ENCODE results near the gene SAMD4A. TPM values are rescaled to one million over a fixed set of nuclear protein-coding genes. Genes with fewer than 3 reads are reported as not detected.

Gene SAMD4A
- total RNA-seq, 1 experiment from 2014 or later = 26.5 TPM

DNA sequence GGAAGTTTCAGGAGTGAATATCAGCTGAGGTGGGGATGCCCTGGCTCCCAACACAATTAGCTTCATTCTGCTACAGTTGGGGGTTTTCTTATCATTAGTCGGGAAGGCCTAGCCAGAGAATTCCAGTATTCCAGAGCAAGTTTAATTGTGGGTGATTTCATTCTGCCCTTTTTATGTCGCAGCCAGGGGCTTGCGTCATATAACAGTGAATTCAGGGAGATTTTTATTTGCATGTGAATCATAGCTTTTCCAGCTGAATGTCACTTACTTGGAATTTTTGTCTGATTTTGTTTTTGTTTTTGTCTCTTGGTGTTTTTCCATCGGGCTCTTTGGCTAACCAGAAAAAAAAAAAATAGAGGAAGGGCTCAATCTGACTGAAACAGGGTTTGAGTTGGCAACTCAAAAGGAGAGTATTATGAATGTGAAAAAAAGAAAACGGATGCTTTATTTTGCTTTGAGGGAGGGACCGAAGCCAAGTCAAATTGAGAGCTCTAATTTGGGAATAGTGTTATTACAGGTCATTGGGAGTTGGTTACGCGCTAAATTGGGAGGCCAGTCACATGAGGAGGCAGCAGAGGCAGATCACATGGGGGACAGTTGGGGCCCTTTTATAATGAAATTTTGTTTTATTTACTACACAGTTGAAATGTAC is 119.4 kb downstream of the SAMD4A start:
- H3K4me1 ChIP-seq (ENCODE audit: insufficient read depth, low read length, poor library complexity, severe bottlenecking) = peaks cover 19% of the 10 kb centered on the region
- DNase-seq (ENCODE audit: low spot score) = no peak

DNA sequence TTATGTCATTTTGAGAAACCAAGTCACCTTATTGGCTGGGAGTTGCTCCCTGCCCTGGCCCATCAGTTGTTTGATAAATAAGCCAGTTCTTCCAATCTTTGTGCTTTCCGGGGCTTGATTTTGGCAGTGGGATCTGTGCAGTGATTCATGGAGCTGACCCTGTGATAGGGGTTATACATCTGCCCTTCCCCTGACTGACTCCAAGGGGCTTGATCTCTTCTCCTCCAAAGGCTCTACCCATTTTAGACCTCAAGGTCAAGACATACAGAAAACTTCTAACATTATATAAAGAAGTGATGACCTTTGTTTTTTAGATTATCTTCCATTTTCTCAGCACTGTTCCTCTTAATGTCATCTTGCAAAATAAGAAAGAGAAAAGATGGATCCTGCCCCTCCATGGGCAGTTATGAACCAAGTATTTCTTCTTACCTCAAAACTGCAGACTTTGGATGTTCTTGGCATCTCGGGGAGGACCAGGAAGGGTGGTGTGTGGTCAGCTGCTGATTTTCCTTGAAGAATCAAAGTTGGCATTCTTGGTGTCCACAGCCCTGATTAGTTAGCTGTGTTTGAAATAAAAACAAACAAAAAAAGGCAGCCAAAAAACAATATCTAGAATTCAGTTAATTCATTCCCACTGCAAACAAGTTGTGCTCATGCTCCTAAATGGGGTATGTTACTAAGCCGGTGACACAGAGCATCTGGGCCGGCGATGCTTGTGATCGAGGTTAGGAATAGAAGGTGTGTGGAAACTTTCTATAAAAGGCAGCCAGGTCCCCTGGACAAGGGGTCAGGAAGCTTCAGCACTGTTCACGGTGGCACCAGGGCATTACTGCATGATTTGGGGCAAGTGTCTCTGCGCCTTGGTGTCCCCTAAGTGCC is 120.2 kb downstream of the SAMD4A start:
- Histone ChIP-seq H3K27ac (ENCODE audit: low read depth, low read length, poor library complexity, severe bottlenecking) (no peak overlapping the region), H3K27me3 (replicated peaks; ENCODE audit: insufficient read depth, low read depth, low read length, poor library complexity) (no peaks in the 10 kb centered on the region), H3K4me1 (ENCODE audit: insufficient read depth, low read length, poor library complexity, severe bottlenecking) (peaks cover 11% of the 10 kb centered on the region), H3K4me3 (ENCODE audit: low read depth, low read length, poor library complexity, severe bottlenecking) (no peak overlapping the region), H3K9me3 (ENCODE audit: low read depth, low read length, poor library complexity, severe bottlenecking) (no peaks in the 10 kb centered on the region), H3K36me3 (ENCODE audit: insufficient read depth, low read length, poor library complexity, severe bottlenecking) (no peaks in the 10 kb centered on the region)
- intact Hi-C loops (cut with micrococcal nuclease; ENCODE audit: unreplicated experiment) = no loop called here
- ChIA-PET POLR2A (ENCODE audit: low non-redundant PET) (no interaction called here), CTCF (no interaction called here)
- no TSS peak for BruUV-seq (replicated peaks)
- DNase-seq (ENCODE audit: low spot score) = no peak
- TF ChIP-seq, protein P1, sequence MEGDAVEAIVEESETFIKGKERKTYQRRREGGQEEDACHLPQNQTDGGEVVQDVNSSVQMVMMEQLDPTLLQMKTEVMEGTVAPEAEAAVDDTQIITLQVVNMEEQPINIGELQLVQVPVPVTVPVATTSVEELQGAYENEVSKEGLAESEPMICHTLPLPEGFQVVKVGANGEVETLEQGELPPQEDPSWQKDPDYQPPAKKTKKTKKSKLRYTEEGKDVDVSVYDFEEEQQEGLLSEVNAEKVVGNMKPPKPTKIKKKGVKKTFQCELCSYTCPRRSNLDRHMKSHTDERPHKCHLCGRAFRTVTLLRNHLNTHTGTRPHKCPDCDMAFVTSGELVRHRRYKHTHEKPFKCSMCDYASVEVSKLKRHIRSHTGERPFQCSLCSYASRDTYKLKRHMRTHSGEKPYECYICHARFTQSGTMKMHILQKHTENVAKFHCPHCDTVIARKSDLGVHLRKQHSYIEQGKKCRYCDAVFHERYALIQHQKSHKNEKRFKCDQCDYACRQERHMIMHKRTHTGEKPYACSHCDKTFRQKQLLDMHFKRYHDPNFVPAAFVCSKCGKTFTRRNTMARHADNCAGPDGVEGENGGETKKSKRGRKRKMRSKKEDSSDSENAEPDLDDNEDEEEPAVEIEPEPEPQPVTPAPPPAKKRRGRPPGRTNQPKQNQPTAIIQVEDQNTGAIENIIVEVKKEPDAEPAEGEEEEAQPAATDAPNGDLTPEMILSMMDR (conservative IDR thresholded peaks at IDR 0.05; ENCODE audit: low read depth, low read length) = no peak
- TF ChIP-seq EZH2 (IDR thresholded peaks at IDR 0.05; ENCODE audit: borderline replicate concordance, low read depth, low read length, poor library complexity, severe bottlenecking) = no peak

More for the DNA sequence above, 119.4 kb downstream of the SAMD4A start:
- no peak overlapping the region for H3K27ac ChIP-seq (ENCODE audit: low read depth, low read length, poor library complexity, severe bottlenecking)
- H3K9me3 ChIP-seq (ENCODE audit: low read depth, low read length, poor library complexity, severe bottlenecking) = no peaks in the 10 kb centered on the region
- intact Hi-C loops (cut with micrococcal nuclease; ENCODE audit: unreplicated experiment) = no loop called here
- CTCF ChIA-PET = interaction anchor here (1.0 kb wide), 1 partner anchor 87 kb away, joined by 7 read pairs; no protein-coding TSS in a partner anchor
- H3K36me3 ChIP-seq (ENCODE audit: insufficient read depth, low read length, poor library complexity, severe bottlenecking) = no peaks in the 10 kb centered on the region
- no peak overlapping the region for H3K4me3 ChIP-seq (ENCODE audit: low read depth, low read length, poor library complexity, severe bottlenecking)
- TF ChIP-seq, protein P1 (conservative IDR thresholded peaks at IDR 0.05; ENCODE audit: low read depth, low read length) = no peak
- TF ChIP-seq EZH2 (IDR thresholded peaks at IDR 0.05; ENCODE audit: borderline replicate concordance, low read depth, low read length, poor library complexity, severe bottlenecking) = no peak
- POLR2A ChIA-PET (ENCODE audit: low non-redundant PET) = no interaction called here
- no peaks in the 10 kb centered on the region for H3K27me3 ChIP-seq (replicated peaks; ENCODE audit: insufficient read depth, low read depth, low read length, poor library complexity)
- no TSS peak for BruUV-seq (replicated peaks)

DNA sequence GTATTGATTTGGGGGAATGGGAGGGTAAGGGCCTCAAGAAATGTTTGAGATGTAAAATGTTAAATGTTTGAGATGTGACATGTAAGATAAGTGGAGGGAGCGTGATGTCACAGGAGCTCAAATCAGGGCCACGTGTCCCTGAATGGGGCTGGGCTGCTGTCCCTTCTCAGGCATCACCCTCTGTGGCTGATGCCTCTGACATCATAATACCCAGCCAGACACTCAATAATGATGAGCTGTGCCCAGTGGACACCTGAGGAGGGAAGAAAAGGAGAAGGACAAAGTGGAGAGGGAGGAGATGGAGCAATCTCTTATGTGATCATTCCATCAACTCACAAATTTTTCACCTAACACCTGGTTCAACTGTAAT is 120.8 kb downstream of the SAMD4A start:
- POLR2A ChIA-PET (ENCODE audit: low non-redundant PET) = no interaction called here
- intact Hi-C loops (cut with micrococcal nuclease; ENCODE audit: unreplicated experiment) = no loop called here
- CTCF ChIA-PET = no interaction called here

More for the DNA sequence above, 120.8 kb downstream of the SAMD4A start:
- Histone ChIP-seq H3K4me3 (ENCODE audit: low read depth, low read length, poor library complexity, severe bottlenecking) (no peak overlapping the region), H3K36me3 (ENCODE audit: insufficient read depth, low read length, poor library complexity, severe bottlenecking) (no peaks in the 10 kb centered on the region), H3K9me3 (ENCODE audit: low read depth, low read length, poor library complexity, severe bottlenecking) (no peaks in the 10 kb centered on the region), H3K4me1 (ENCODE audit: insufficient read depth, low read length, poor library complexity, severe bottlenecking) (peaks cover 6% of the 10 kb centered on the region), H3K27ac (ENCODE audit: low read depth, low read length, poor library complexity, severe bottlenecking) (no peak overlapping the region), H3K27me3 (replicated peaks; ENCODE audit: insufficient read depth, low read depth, low read length, poor library complexity) (no peaks in the 10 kb centered on the region)
- no peak for DNase-seq (ENCODE audit: low spot score)
- no TSS peak for BruUV-seq (replicated peaks)
- TF ChIP-seq, protein P1 (conservative IDR thresholded peaks at IDR 0.05; ENCODE audit: low read depth, low read length) = no peak
- TF ChIP-seq EZH2 (IDR thresholded peaks at IDR 0.05; ENCODE audit: borderline replicate concordance, low read depth, low read length, poor library complexity, severe bottlenecking) = no peak
